GM10266 (cell line): Measurements from ENCODE around the gene DOCK9.

Experiments
- DNase-seq: peaks from one replicate; pipeline ENCODE4 v3.0.0; 2012; ENCODE audit errors: extremely low spot score
- CTCF ChIP-seq: IDR thresholded peaks from 2 replicates; pipeline ENCODE4 v1.5.1; 2012; ENCODE audit warnings: mild to moderate bottlenecking, low read depth; ENCODE audit not compliant: control insufficient read depth, insufficient read depth; ENCODE audit errors: missing control alignments

The DOCK9 gene

GRCh38 chr13:98839856-98840769, 137.8 kb downstream of the DOCK9 start:
- DNase-seq, result peak; percentile 48
- peak; percentile 81 for TF ChIP-seq CTCF

GRCh38 chr13:98838776-98839175, 139.1 kb downstream of the DOCK9 start:
- no peak for TF ChIP-seq CTCF
- no peak for DNase-seq

GRCh38 chr13:98837896-98838295, 140.0 kb downstream of the DOCK9 start:
- no peak for DNase-seq

GRCh38 chr13:98835156-98835555, 142.7 kb downstream of the DOCK9 start:
- TF ChIP-seq CTCF, result no peak
- no peak for DNase-seq

More at GRCh38 chr13:98837896-98838295, 140.0 kb downstream of the DOCK9 start:
- no peak for TF ChIP-seq CTCF

GRCh38 chr13:98834254-98834960, 143.5 kb downstream of the DOCK9 start:
- DNase-seq, result no peak

GRCh38 chr13:98831236-98831635, 146.6 kb downstream of the DOCK9 start:
- no peak for DNase-seq
- TF ChIP-seq CTCF, result no peak

More at GRCh38 chr13:98834254-98834960, 143.5 kb downstream of the DOCK9 start:
- no peak for TF ChIP-seq CTCF

- TF ChIP-seq CTCF, result no peak
- no peak for DNase-seq
Observed at GRCh38 chr13:98829541-98829940, 148.3 kb downstream of the DOCK9 start.
